Right hindlimb (tissue), 1 donor: ENCODE results near the gene ZGPAT.

Experiments used
- DNase-seq: peaks from one replicate; pipeline ENCODE4 v3.0.0-alpha.2; 2018

ZGPAT gene

DNA sequence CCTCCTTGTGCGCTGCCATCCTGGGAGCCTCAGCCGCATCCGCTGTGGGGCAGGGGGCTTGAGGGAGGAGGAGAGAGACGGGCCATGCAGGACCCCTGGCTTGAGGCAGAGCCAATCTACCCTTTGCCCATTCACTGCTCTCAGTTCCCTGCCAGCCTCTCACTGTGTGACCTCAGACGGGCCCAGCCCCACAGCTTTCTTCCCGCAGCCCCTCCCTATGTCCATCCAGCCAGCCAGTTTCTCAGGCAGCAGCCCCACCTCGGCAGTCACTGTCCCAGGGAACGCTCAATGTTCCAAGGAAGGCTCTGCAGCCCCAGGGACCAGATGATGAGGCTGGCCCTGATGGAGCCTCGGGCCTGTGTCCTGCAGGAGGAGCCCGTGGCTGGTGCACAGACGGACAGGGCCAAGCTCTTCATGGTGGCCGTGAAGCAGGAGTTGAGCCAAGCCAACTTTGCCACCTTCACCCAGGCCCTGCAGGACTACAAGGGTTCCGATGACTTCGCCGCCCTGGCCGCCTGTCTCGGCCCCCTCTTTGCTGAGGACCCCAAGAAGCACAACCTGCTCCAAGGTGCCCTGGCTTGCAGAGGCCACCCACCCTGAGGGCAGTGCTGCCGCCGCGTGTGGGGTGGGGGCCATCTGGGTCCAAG lies 15.3 kb upstream of the ZGPAT start:
- DNase-seq = peak; percentile 36

DNA sequence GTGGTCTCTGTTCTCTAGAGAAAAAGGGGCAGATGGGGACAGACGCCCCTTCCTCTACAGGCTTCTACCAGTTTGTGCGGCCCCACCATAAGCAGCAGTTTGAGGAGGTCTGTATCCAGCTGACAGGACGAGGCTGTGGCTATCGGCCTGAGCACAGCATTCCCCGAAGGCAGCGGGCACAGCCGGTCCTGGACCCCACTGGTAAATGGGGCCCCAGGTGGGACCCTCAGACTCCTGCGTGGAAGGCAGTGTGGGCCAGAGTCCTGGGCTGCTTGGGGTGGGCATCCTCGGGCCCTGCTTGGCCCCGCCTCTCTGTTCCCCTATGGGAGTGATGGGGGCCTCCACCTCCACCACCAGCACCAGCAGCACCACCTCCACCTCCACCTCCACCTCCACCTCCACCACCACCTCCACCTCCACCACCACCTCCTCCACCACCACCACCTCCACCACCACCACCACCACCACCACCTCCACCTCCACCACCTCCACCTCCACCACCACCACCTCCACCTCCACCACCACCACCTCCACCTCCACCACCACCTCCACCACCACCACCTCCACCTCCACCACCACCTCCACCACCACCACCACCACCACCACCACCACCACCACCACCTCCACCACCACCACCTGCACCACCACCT lies 14.6 kb upstream of the ZGPAT start:
- DNase-seq = peak; percentile 43

DNA sequence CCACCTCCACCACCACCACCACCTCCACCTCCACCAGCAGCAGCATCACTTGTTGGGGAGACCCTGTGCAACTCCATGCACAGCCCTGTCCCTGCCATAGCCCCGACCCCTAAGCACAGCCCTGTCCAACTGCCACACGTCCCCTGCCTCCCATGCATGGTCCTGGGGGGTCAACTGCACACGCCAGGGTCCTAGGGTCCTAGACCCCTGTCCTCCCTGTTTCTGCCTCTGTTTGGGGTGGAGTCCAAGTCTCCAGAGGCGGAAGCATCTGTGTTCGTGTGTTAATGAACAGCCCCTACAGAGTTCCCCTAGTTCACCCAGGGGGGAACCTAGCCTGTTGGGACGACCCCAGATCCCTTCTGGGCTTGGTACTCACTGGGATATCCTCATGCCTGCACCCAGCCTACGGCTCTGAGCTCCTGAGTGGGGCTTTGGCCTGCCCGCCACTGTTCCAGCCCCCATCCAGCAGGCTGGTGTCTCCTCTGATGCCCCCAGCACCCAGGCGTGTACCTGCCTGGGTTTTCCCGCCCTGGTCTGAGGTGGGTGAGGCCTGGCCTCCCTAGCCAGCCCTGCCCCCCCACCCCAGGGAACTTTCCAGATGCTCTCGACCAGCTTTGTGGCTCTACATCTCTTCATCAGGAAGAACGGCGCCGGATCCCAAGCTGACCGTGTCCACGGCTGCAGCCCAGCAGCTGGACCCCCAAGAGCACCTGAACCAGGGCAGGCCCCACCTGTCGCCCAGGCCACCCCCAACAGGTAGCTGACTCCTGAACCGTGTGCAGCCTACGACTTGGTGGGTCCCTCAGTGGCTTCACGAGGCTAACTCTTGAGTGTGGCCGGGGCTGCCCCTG lies 13.9 kb upstream of the ZGPAT start:
- peak; percentile 21 for DNase-seq

DNA sequence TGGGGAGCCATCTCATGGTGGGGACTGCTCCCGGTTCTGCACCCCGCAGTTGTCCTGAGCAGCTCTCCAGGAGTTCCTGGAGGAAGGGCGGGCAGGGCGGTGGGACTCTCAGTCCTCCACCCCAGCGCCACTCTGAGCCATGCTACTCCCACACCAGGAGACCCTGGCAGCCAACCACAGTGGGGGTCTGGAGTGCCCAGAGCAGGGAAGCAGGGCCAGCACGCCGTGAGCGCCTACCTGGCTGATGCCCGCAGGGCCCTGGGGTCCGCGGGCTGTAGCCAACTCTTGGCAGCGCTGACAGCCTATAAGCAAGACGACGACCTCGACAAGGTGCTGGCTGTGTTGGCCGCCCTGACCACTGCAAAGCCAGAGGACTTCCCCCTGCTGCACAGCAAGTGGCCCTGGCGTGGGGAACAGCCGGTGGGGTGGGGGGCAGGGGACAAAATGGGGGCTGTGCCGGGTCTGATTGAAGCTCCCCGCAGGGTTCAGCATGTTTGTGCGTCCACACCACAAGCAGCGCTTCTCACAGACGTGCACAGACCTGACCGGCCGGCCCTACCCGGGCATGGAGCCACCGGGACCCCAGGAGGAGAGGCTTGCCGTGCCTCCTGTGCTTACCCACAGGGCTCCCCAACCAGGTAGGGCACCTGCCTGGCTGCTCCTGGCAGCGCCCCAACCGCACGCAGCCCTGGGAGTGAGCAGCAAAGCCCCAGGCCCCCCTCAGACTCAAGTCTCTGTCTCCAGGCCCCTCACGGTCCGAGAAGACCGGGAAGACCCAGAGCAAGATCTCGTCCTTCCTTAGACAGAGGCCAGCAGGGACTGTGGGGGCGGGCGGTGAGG lies 13.0 kb upstream of the ZGPAT start:
- DNase-seq = peak; percentile 25

DNA sequence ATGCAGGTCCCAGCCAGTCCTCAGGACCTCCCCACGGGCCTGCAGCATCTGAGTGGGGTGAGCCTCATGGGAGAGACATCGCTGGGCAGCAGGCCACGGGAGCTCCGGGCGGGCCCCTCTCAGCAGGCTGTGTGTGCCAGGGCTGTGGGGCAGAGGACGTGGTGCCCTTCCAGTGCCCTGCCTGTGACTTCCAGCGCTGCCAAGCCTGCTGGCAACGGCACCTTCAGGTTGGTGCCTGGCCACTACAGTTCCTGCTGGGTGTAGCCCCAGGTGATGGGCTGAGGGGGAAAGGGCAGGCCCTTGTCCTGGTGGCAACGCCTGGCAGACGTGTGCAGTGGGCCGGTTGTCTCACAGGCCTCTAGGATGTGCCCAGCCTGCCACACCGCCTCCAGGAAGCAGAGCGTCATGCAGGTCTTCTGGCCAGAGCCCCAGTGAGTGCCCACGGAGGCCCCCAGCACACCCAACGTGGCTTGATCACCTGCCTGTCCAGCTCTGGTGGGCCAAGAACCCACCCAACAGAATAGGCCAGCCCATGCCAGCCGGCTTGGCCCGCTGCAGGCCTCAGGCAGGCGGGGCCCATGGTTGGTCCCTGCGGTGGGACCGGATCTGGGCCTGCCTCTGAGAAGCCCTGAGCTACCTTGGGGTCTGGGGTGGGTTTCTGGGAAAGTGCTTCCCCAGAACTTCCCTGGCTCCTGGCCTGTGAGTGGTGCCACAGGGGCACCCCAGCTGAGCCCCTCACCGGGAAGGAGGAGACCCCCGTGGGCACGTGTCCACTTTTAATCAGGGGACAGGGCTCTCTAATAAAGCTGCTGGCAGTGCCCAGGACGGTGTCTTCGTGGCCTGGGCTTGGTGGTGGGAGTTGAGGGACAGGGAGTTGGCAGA lies 12.2 kb upstream of the ZGPAT start:
- peak; percentile 24 for DNase-seq

DNA sequence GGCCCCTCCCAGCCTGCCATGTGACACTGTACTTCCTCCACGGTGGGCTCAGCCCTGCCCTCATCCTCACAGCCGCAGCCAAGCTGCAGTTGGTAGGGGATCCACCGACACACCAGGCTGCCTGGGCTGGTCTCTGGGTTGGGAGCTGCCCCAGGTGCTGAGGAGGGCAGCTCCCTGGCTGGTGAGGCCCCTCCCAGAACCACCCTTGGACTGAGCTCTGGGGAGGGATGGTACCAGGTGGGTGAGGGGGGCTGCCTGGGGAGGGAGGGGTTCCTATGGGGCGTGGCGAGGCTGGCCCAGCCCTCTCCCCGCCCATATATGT lies 11.6 kb upstream of the ZGPAT start:
- DNase-seq = peak; percentile 45

DNA sequence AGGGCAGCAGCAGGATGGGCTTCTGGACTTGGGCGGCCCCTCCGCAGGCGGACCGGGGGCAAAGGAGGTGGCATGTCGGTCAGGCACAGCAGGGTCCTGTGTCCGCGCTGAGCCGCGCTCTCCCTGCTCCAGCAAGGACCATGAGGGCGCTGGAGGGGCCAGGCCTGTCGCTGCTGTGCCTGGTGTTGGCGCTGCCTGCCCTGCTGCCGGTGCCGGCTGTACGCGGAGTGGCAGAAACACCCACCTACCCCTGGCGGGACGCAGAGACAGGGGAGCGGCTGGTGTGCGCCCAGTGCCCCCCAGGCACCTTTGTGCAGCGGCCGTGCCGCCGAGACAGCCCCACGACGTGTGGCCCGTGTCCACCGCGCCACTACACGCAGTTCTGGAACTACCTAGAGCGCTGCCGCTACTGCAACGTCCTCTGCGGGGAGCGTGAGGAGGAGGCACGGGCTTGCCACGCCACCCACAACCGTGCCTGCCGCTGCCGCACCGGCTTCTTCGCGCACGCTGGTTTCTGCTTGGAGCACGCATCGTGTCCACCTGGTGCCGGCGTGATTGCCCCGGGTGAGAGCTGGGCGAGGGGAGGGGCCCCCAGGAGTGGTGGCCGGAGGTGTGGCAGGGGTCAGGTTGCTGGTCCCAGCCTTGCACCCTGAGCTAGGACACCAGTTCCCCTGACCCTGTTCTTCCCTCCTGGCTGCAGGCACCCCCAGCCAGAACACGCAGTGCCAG lies 11.0 kb upstream of the ZGPAT start, which contains the start of gene TNFRSF6B:
TSS of gene TNFRSF6B (plus strand) at position 25 of the 729 bp plus-strand sequence. CDS start at position 141, 116 bp downstream.
- no peak for DNase-seq

DNA sequence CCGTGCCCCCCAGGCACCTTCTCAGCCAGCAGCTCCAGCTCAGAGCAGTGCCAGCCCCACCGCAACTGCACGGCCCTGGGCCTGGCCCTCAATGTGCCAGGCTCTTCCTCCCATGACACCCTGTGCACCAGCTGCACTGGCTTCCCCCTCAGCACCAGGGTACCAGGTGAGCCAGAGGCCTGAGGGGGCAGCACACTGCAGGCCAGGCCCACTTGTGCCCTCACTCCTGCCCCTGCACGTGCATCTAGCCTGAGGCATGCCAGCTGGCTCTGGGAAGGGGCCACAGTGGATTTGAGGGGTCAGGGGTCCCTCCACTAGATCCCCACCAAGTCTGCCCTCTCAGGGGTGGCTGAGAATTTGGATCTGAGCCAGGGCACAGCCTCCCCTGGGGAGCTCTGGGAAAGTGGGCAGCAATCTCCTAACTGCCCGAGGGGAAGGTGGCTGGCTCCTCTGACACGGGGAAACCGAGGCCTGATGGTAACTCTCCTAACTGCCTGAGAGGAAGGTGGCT lies 10.4 kb upstream of the ZGPAT start:
- DNase-seq = peak; percentile 57

DNA sequence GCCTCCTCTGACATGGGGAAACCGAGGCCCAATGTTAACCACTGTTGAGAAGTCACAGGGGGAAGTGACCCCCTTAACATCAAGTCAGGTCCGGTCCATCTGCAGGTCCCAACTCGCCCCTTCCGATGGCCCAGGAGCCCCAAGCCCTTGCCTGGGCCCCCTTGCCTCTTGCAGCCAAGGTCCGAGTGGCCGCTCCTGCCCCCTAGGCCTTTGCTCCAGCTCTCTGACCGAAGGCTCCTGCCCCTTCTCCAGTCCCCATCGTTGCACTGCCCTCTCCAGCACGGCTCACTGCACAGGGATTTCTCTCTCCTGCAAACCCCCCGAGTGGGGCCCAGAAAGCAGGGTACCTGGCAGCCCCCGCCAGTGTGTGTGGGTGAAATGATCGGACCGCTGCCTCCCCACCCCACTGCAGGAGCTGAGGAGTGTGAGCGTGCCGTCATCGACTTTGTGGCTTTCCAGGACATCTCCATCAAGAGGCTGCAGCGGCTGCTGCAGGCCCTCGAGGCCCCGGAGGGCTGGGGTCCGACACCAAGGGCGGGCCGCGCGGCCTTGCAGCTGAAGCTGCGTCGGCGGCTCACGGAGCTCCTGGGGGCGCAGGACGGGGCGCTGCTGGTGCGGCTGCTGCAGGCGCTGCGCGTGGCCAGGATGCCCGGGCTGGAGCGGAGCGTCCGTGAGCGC lies 9.8 kb upstream of the ZGPAT start:
- peak; percentile 28 for DNase-seq

DNA sequence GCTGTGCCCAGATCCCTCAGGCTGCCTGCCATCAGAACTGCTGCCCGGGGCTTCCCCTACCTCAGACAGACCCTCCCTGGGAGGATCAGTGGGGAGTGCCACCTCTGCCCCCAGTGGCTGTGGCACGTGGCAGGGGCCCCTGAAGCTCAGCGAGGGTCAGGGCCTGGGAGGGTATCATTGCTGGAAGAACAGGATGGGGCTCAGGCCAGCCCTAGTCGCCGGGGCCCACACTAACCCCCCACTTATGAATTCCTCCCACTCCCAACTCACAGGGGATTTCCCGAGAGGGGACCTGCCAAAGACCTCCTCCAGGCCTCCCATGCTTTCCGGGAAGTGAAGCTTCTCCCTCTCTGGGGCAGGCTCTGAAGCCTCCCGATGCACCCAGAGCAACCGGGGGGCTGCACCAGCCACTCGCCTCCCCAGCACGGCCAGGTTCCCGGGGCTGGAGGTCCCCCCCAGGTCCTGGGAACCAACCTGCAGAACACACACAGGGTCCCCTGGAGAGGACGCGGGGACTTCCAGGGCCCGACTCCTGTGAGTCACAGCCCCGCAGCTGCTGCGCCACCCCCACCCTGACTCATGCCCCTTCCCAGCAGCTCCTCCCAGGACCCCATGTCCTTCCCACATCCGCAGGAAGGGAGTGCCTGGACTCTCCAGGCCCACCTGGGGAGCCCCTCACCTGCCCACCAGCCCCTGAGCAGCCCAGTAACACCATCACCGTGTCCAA lies 8.9 kb upstream of the ZGPAT start:
- DNase-seq = peak; percentile 68

DNA sequence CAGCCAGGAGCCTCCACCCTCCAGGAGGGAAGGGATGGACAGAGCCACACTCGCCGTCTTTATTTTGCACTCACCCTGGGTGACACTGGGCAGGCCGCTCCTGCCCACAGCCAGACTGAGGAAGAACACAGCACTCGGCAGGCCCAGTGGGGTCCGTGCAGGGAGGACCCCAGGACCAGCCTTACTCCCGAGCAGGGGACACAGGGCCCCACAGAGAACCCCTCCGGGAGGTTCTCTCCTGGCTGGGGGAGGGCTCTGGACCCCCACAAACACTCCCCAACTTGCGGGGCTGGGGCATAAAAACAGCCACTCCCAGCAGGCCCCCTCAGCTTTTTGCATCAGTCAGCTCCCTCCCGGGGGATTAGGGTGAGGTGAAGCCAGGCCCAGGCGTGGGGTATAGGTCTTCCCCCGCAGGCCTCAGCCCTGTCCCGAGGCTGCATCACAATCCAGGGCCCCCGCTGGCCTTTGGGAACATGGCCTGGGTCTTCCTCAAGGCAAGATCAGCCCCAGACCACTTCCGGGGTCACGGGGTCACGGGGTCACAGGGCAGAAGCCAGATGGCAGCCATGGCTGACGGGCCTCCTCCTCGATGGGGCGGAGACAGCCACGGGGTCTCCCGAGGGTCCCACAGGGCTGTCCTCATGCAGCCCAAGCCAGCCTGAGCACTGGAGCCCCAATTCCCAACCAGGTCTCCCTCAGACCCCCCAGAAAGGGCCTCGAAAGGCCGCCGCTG lies 8.2 kb upstream of the ZGPAT start:
- peak; percentile 35 for DNase-seq

DNA sequence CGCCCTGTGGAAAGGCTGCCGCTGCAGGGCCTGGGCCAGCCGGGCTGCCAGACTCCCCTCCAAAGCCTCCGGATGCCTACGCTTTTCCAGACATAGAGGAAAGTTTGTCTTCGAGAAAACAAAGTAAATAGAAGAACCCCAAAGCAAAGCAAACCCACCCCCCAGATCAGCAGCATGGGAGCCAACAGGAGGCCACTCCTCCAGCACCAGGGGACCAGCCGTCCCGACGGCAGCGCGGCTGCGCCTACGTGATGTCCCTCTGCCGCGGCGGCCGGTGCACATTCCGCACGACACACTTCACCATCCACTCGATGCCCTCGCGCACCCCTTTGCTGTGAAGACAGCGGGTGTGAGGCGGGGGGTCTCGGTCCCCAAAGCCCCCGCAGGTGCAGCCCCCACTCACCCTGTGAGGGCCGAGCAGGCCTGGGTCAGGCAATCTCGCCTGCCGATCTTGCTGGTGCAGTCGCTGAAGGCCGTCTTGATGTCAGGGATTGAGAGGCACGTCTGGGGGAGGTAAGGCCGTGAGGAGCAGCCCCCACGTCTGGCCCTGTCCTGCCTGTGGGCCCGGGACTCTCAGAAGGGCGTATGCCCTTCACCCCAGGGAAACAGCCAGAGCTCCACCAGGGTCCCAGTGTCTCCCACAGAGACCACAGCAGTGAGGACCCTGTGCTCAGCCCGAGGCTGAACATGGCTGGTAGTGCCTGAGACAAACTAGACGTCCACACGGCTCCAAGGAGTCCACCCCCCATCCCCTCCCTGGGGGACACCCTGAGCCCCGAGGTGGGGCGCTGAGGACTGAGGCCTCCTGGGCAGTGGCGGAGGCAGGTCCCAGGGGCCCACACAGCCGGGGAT lies 7.4 kb upstream of the ZGPAT start:
- peak; percentile 28 for DNase-seq

DNA sequence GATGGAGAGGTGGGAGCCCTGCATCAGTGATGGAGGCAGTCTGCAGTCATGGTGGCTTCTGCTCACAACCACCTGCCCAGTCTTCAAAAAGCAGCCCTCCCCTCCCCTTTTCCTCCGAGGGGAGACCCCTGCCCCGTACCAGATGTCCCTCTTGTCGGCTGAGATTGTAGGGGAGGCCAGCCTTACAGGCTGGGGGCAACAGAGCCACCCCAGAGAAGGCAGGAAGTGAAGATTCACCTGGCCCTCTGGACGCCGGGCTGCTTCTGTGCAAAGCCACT lies 6.8 kb upstream of the ZGPAT start:
- DNase-seq = no peak

DNA sequence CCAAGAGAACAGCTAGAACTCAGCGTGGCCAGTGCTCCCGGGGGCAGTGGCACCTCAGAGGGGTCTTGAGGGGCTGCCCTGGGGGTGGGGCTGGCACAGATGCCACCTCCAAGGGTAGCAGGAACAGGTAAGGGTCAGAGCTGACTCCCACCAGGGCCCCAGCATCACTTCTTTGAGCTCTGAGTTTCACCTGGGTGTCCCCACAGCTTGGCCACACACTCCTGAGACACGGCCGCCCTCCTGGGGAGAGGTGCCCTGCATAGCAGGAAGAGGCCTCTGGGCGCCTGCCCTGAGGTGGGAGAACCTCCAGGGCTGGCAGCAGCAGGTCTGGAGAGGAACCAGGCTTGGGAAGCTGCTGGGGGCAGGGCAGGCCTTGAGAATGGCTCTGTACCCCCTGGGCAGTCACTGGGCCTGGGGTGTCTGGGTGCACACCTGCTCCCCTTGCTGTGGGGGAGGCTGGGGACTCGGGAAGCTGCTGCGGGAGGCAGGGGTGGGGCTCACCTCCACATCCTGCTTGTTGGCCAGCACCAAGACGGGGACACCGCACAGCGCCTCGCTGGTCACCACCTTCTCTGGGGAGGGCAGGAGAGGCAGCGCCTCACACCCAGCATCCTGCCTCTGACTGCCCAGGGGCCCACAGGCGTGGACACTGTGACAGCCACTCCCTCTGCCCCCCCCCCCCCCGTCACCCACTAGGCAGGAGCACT lies 6.4 kb upstream of the ZGPAT start:
- peak; percentile 29 for DNase-seq

DNA sequence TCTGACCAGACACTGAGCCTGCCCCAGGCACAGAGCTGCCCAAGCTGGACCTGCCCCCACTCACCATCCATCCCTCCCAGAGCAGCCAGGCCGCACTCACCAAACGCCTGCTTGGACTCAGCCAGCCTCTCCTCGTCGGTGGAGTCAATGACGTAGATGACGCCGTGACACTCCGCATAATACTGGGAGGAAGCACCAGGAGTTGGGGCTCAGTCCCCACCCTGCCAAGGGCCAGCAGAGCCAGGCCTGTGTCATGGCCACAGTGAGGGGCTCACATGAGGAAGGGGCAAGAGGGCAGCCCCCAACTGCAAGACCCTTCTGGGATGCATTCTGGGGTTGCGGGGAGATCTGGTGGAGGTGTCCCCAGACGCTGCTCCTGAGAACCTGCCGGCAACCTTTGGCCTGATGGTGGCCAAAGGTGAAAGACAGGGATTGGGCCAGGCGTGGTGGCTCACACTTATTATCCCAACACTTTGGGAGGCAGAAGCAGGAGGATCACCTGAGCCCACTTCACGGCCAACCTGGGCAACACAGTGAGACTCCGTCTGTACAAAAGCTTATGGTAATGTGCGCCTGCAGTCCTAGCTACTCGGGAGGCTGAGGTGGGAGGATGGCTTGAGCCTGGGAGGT lies 5.7 kb upstream of the ZGPAT start:
- DNase-seq = no peak

DNA sequence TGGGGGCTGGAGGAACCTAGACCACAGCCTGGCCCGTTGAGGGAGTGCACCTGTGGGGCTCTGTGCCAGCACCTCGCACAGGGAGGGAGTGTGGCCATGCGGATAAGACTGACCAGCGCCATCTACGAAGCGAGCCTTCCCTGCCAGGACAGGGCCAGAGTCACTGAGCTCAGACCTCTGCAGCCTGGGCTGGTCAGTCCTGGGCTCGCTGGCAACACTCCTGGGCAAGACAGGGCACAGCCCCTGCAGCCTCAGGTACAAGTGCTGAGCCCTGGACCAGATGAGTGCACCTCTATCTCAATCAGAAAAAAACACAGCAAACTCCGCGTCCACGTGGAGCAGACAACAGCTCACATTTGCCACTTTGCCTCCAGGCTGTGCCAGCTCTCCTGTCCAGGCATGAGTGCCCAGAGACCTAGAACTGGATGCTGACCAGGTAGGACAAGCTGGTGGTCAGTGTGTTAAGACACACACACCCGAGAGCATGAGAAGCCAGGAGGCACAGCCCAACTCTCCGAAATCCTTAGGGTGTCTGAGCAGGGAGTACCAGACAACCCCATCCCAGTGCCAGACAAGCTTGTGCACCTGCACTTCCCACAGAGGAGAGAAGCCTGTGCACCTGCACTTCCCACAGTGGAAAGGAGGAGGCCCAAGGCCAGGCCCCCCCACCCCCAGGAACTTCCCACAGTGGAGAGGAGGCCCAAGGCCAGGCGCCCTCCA lies 4.9 kb upstream of the ZGPAT start:
- DNase-seq = no peak
